H9 (cell line): ENCODE measurements around the gene HIVEP1. TPM values are rescaled to one million over a fixed set of nuclear protein-coding genes. Genes with fewer than 3 reads are reported as not detected.

Source experiments
- DNase-seq: peaks from one replicate; pipeline ENCODE4 v3.0.0-alpha.2; 2017
- H2AFZ ChIP-seq: one replicate; pipeline ENCODE4 v1.6.1; 2013; ENCODE audit warnings: mild to moderate bottlenecking, low read length, control low read depth, moderate library complexity
- H2AK5ac ChIP-seq: 2 replicates; pipeline ENCODE4 v1.6.1; 2013; ENCODE audit warnings: low read length, control low read depth, mixed read lengths; ENCODE audit not compliant: insufficient read length
- H2BK120ac ChIP-seq: one replicate; pipeline ENCODE4 v1.6.1; 2013; ENCODE audit warnings: low read depth, mild to moderate bottlenecking, low read length, control low read depth, inconsistent platforms; ENCODE audit not compliant: poor library complexity, severe bottlenecking
- H2BK12ac ChIP-seq: 2 replicates; pipeline ENCODE4 v1.6.1; 2013; ENCODE audit warnings: low read length, control low read depth, mixed read lengths, low read depth; ENCODE audit not compliant: insufficient read length
- H2BK15ac ChIP-seq: 2 replicates; pipeline ENCODE4 v1.6.1; 2013; ENCODE audit warnings: low read depth, low read length, control low read depth
- H2BK20ac ChIP-seq: one replicate; pipeline ENCODE4 v1.6.1; 2013; ENCODE audit warnings: low read depth, mild to moderate bottlenecking, low read length, control low read depth, inconsistent platforms; ENCODE audit not compliant: poor library complexity, severe bottlenecking
- H2BK5ac ChIP-seq: 2 replicates; pipeline ENCODE4 v1.6.1; 2013; ENCODE audit warnings: low read length, control low read depth, mixed read lengths; ENCODE audit not compliant: insufficient read length
- H3K14ac ChIP-seq: 2 replicates; pipeline ENCODE4 v1.6.1; 2013; ENCODE audit warnings: low read length, control low read depth; ENCODE audit not compliant: insufficient read depth
- H3K18ac ChIP-seq: 2 replicates; pipeline ENCODE4 v1.6.1; 2013; ENCODE audit warnings: low read depth, mild to moderate bottlenecking, mixed read lengths, low read length, control low read depth; ENCODE audit not compliant: insufficient read length
- H3K23ac ChIP-seq: 2 replicates; pipeline ENCODE4 v1.6.1; 2013; ENCODE audit warnings: low read length, control low read depth, mixed read lengths, low read depth; ENCODE audit not compliant: insufficient read length
- H3K23me2 ChIP-seq: 2 replicates; pipeline ENCODE4 v1.6.1; 2013; ENCODE audit warnings: low read depth, mild to moderate bottlenecking, mixed read lengths, low read length, control low read depth; ENCODE audit not compliant: insufficient read length, poor library complexity, severe bottlenecking
- H3K27ac ChIP-seq: 2 replicates; pipeline ENCODE4 v1.5.1; 2013; ENCODE audit warnings: low read length, control low read depth, mixed read lengths, low read depth; ENCODE audit not compliant: insufficient read length
- H3K27me3 ChIP-seq: 2 replicates; pipeline ENCODE4 v1.6.1; 2013; ENCODE audit warnings: low read length, control low read depth, inconsistent platforms; ENCODE audit not compliant: insufficient read depth
- H3K4ac ChIP-seq: 2 replicates; pipeline ENCODE4 v1.6.1; 2013; ENCODE audit warnings: low read depth, mild to moderate bottlenecking, control low read depth, inconsistent platforms, low read length, moderate library complexity
- H3K4me1 ChIP-seq: 2 replicates; pipeline ENCODE4 v1.6.1; 2013; ENCODE audit warnings: low read length, control low read depth, inconsistent platforms; ENCODE audit not compliant: insufficient read depth
- H3K4me2 ChIP-seq: 2 replicates; pipeline ENCODE4 v1.6.1; 2013; ENCODE audit warnings: low read length, control low read depth, mixed read lengths; ENCODE audit not compliant: insufficient read length, insufficient read depth
- H3K56ac ChIP-seq: 2 replicates; pipeline ENCODE4 v1.6.1; 2013; ENCODE audit warnings: low read depth, mild to moderate bottlenecking, mixed read lengths, low read length, control low read depth; ENCODE audit not compliant: insufficient read length
- H3K79me1 ChIP-seq: 2 replicates; pipeline ENCODE4 v1.6.1; 2013; ENCODE audit warnings: low read depth, mild to moderate bottlenecking, moderate library complexity, low read length, control low read depth, inconsistent platforms; ENCODE audit not compliant: insufficient read depth, poor library complexity, severe bottlenecking
- H3K79me2 ChIP-seq: 2 replicates; pipeline ENCODE4 v1.6.1; 2013; ENCODE audit warnings: low read length, control low read depth, inconsistent platforms; ENCODE audit not compliant: insufficient read depth
- H3K9ac ChIP-seq: 2 replicates; pipeline ENCODE4 v1.6.1; 2013; ENCODE audit warnings: low read length, control low read depth, mixed read lengths; ENCODE audit not compliant: insufficient read length; ENCODE audit errors: extremely low read depth
- H3K9me3 ChIP-seq: one replicate; pipeline ENCODE4 v1.6.1; 2013; ENCODE audit warnings: low read depth, low read length, inconsistent platforms; ENCODE audit not compliant: control insufficient read depth
- H3T11ph ChIP-seq: one replicate; pipeline ENCODE4 v1.6.1; 2013; ENCODE audit warnings: mild to moderate bottlenecking, low read length, control low read depth, inconsistent platforms
- H4K20me1 ChIP-seq: one replicate; pipeline ENCODE4 v1.6.1; 2013; ENCODE audit not compliant: control insufficient read depth, insufficient read length, insufficient read depth
- H4K5ac ChIP-seq: 2 replicates; pipeline ENCODE4 v1.6.1; 2013; ENCODE audit warnings: low read depth, mild to moderate bottlenecking, mixed read lengths, low read length, control low read depth; ENCODE audit not compliant: insufficient read length
- H4K8ac ChIP-seq: replicated peaks from 2 replicates; pipeline ENCODE4 v1.6.1; 2013; ENCODE audit warnings: low read length, control low read depth, mixed read lengths, low read depth; ENCODE audit not compliant: insufficient read length
- H4K91ac ChIP-seq: 2 replicates; pipeline ENCODE4 v1.6.1; 2013; ENCODE audit warnings: low read depth, mild to moderate bottlenecking, moderate library complexity, mixed read lengths, low read length, control low read depth; ENCODE audit not compliant: insufficient read length
- H3K27ac Mint-ChIP-seq, 3 experiments: 2 replicates in 2 of 3; 3 replicates in 1 of 3; pipeline ENCODE4 v1.8.0; 2020 to 2021; ENCODE audit warnings: mixed read lengths in 3 of 3, mild to moderate bottlenecking in 1 of 3, moderate library complexity in 1 of 3
- H3K27me3 Mint-ChIP-seq: 2 replicates; pipeline ENCODE4 v1.8.0; 2021; ENCODE audit warnings: low read depth, mild to moderate bottlenecking, moderate library complexity, mixed read lengths
- H3K36me3 Mint-ChIP-seq, 3 experiments: 2 replicates in 2 of 3; 3 replicates in 1 of 3; pipeline ENCODE4 v1.8.0; 2020 to 2021; ENCODE audit warnings: low read depth in 3 of 3, mixed read lengths in 3 of 3; ENCODE audit not compliant: insufficient read depth in 1 of 3
- H3K4me1 Mint-ChIP-seq, 2 experiments: 2 replicates each; pipeline ENCODE4 v1.8.0; 2020; ENCODE audit warnings: mixed read lengths in 2 of 2
- H3K4me3 Mint-ChIP-seq, 2 experiments: 2 replicates in 1 of 2; 3 replicates in 1 of 2; pipeline ENCODE4 v1.8.0; 2020 to 2021; ENCODE audit warnings: mild to moderate bottlenecking in 2 of 2, mixed read lengths in 2 of 2, moderate library complexity in 1 of 2
- H3K9me3 Mint-ChIP-seq, 2 experiments: 2 replicates in 1 of 2; 3 replicates in 1 of 2; pipeline ENCODE4 v1.8.0; 2020; ENCODE audit warnings: mild to moderate bottlenecking in 2 of 2, mixed read lengths in 2 of 2, moderate library complexity in 1 of 2
- CTCF ChIP-seq: fragments of 200-600 bp; sonication (generic); conservative IDR thresholded peaks from 3 replicates; pipeline ENCODE4 v1.8.0; 2021; ENCODE audit warnings: antibody characterized with exemption, mild to moderate bottlenecking
- WGBS: extraction: QIAGEN DNeasy Blood & Tissue Kit; methylation state at CpG from one replicate; pipeline ENCODE4 v1.1.7; 2013; ENCODE audit warnings: missing lambda C conversion rate, low lambda C conversion rate, mixed read lengths; ENCODE audit not compliant: insufficient read length; ENCODE audit errors: extremely low coverage; 5-methylcytosine and 5-hydroxymethylcytosine counted together
- total RNA-seq: library from RNA; stranded (reverse); gene quantifications from 2 replicates; pipeline ENCODE4 v1.2.1, GENCODE V29; 2021

Gene HIVEP1
- total RNA-seq, 1 experiment from 2014 or later = 44.2 TPM

- H3K27me3 ChIP-seq = no peaks in the 10 kb centered on the region
- peaks cover 16 to 26% of the 10 kb centered on the region in 2 experiments for H3K4me1 Mint-ChIP-seq
- H3K27ac ChIP-seq = no peak overlapping the region
- H3K14ac ChIP-seq = no peak overlapping the region
- no peaks in the 10 kb centered on the region for H3K4me1 ChIP-seq
- no peak overlapping the region for H3T11ph ChIP-seq
- no peak overlapping the region; a peak in 3 of 7 replicates for H3K27ac Mint-ChIP-seq
- no peak overlapping the region for H2BK20ac ChIP-seq
- no peaks in the 10 kb centered on the region for H3K9me3 ChIP-seq
- H2BK5ac ChIP-seq = no peak overlapping the region
- no peak overlapping the region for H3K56ac ChIP-seq
- no peak overlapping the region for H2BK12ac ChIP-seq
- no CpG with 5 or more reads among the region's 9 CpGs for WGBS
- no peak overlapping the region for H3K4ac ChIP-seq
- no peak overlapping the region for H3K4me3 Mint-ChIP-seq
- H4K8ac ChIP-seq = no peak overlapping the region
- no peak overlapping the region for H4K5ac ChIP-seq
- no peaks in the 10 kb centered on the region for H4K20me1 ChIP-seq
- no peak overlapping the region for H2BK15ac ChIP-seq
- H3K9me3 Mint-ChIP-seq = no peaks in the 10 kb centered on the region
- H2AFZ ChIP-seq = no peak overlapping the region
- H3K23me2 ChIP-seq = no peaks in the 10 kb centered on the region
- DNase-seq = no peak
- no peaks in the 10 kb centered on the region for H3K79me1 ChIP-seq
- no peak overlapping the region for H3K18ac ChIP-seq
- H3K79me2 ChIP-seq = peaks cover 6% of the 10 kb centered on the region
- H3K36me3 Mint-ChIP-seq = peaks cover 0 to 4% (median 1%) of the 10 kb centered on the region in 3 experiments; a peak in 3 of 7 replicates
- no peak overlapping the region for H3K23ac ChIP-seq
- no peaks in the 10 kb centered on the region for H3K27me3 Mint-ChIP-seq
- H2BK120ac ChIP-seq = no peak overlapping the region
- no peak overlapping the region for H4K91ac ChIP-seq
- TF ChIP-seq CTCF = no peak
- no peak overlapping the region for H2AK5ac ChIP-seq
- no peak overlapping the region for H3K4me2 ChIP-seq
- no peak overlapping the region for H3K9ac ChIP-seq
Measured at GRCh38 chr6:12077021-12077710, 65.1 kb downstream of the HIVEP1 start.
